ENCODE measurements around the gene RXRA.

The RXRA gene

DNA sequence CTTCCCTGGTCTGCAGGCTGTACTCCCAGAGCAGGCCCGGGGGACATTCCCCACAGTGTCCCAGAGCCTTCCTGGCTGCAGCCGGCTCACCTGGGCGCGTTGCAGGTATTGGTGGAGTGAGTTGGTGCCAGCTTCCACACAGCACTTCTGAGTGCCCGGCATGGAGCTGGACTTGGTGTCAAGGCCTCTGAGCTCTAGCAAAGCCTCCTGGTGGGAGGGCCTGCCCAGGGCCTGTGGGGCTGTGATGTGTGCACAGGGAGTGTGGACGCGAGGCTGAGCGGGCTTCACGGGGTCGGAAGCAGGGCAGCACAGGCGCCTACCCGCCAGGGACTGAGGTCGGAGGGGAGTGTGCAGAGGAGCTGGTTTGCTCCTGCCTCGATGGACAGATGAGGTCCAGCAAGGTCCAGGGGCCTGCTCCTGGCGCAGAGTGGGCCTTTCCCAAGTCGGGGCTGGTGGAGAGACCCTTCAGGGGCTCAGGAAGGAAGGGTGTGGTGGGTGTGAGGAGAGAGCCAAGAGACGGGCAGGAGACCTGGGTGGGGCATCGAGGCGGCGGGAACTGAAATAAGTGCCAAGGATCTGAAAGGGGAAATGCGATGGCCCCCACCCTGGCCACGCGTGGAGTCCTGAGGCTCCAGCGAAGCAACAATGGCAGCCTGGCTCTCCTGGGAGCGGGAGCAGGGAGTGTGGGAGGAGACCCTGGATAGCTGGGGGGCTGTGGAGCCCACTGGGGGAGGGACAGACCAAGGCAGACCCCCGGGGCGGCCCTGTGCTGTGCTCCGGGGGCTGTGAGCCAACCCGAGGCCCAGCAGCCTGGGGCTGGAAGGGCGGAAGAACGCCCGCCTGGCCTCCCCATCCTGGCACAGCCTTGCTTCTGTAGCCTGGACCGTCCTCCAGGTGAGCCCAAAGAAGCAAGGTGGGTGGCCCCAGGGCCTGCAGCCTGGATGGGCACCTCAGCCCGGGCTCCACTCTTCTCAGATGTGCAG is 78.4 kb downstream of the RXRA start:
- H2AFZ ChIP-seq (ENCODE audit: low read depth, low read length): no peak overlapping the region
- no peak overlapping the region for H3K4ac ChIP-seq (ENCODE audit: low read depth in 1 of 2, low read length in 2 of 2)
- peak overlapping the region in 1 of 2 experiments; percentile 91 for H3K23ac ChIP-seq (ENCODE audit: low read length in 2 of 2)
- peak overlapping the region in 1 of 2 experiments; percentile 60 for H2BK12ac ChIP-seq (ENCODE audit: low read length in 2 of 2)
- H3K18ac ChIP-seq (ENCODE audit: low read depth in 1 of 2, low read length in 2 of 2): peak overlapping the region in 1 of 2 experiments; percentile 42
- no peak overlapping the region for H3K27ac ChIP-seq (ENCODE audit: low read length, poor library complexity, severe bottlenecking)
- H2BK5ac ChIP-seq (ENCODE audit: low read depth, low read length, poor library complexity, severe bottlenecking): no peak overlapping the region
- peak overlapping the region; percentile 63 for H3K9ac ChIP-seq (ENCODE audit: low read length)
- H4K8ac ChIP-seq (ENCODE audit: low read length): peak overlapping the region; percentile 14
- H3K14ac ChIP-seq (ENCODE audit: low read length in 2 of 2): no peak overlapping the region
- H3K4me3 ChIP-seq (ENCODE audit: insufficient read depth in 1 of 2, low read depth in 1 of 2, low read length in 2 of 2): no peak overlapping the region
- peaks cover 72% of the 10 kb centered on the region for H3K79me1 ChIP-seq (replicated peaks; ENCODE audit: low read length, poor library complexity, severe bottlenecking)
- WGBS: 96% methylated on average over 34 of the region's 34 CpGs
- H4K91ac ChIP-seq (ENCODE audit: low read length): peak overlapping the region; percentile 61
- no peak overlapping the region for H3K4me2 ChIP-seq (ENCODE audit: low read length, poor library complexity, severe bottlenecking)
- no peaks in the 10 kb centered on the region for H3K27me3 ChIP-seq (ENCODE audit: control insufficient read depth in 1 of 2, insufficient read depth in 1 of 2, low read length in 2 of 2)
- peak overlapping the region; percentile 45 for H2BK15ac ChIP-seq (ENCODE audit: low read depth, poor library complexity, severe bottlenecking)
- no peak overlapping the region for H2BK120ac ChIP-seq (ENCODE audit: low read depth, low read length)
- peaks cover 17 to 81% of the 10 kb centered on the region in 2 experiments for H3K36me3 ChIP-seq (ENCODE audit: control insufficient read depth in 1 of 2, insufficient read depth in 2 of 2, low read depth in 1 of 2, low read length in 2 of 2)
- no peaks in the 10 kb centered on the region for H3K9me3 ChIP-seq (ENCODE audit: control insufficient read depth, low read length)
- H3K4me1 ChIP-seq (ENCODE audit: control insufficient read depth, insufficient read depth, low read depth, low read length): peaks cover 55% of the 10 kb centered on the region
- no peak for DNase-seq
- H2AK5ac ChIP-seq (ENCODE audit: low read length, severe bottlenecking): no peak overlapping the region

DNA sequence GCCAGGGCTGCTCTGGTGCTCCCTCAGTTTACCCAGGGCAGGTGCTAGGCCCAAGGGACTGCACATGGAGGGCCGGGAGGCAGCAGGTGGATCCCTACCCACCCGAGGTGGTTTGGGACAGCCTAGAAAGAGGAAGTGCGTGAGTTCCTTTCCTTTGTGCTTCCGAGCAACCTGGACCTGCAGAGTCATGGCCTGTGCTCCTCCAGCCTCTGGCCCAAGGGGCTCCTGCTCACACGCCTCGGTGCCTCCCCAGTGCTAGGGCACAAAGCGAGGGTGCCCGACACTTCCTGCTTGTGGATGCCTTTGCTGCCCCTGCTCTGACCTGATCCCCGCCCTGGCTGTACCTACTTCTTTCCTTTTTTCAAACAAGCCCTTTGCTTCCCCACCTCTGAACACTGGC is 79.3 kb downstream of the RXRA start:
- WGBS: 95% methylated on average over 9 of the region's 9 CpGs
- Histone ChIP-seq H3K9me3 (ENCODE audit: control insufficient read depth, low read length) (no peaks in the 10 kb centered on the region), H3K4ac (ENCODE audit: low read depth in 1 of 2, low read length in 2 of 2) (peak overlapping the region; percentile 42 to 50), H3K18ac (ENCODE audit: low read depth in 1 of 2, low read length in 2 of 2) (peak overlapping the region; percentile 46 to 54), H3K27me3 (ENCODE audit: control insufficient read depth in 1 of 2, insufficient read depth in 1 of 2, low read length in 2 of 2) (no peaks in the 10 kb centered on the region), H3K27ac (ENCODE audit: low read length, poor library complexity, severe bottlenecking) (no peak overlapping the region), H2BK15ac (ENCODE audit: low read depth, poor library complexity, severe bottlenecking) (no peak overlapping the region), H2AFZ (ENCODE audit: low read depth, low read length) (no peak overlapping the region), H2BK120ac (ENCODE audit: low read depth, low read length) (no peak overlapping the region), H3K36me3 (ENCODE audit: control insufficient read depth in 1 of 2, insufficient read depth in 2 of 2, low read depth in 1 of 2, low read length in 2 of 2) (peaks cover 23 to 81% of the 10 kb centered on the region in 2 experiments), H3K14ac (ENCODE audit: low read length in 2 of 2) (no peak overlapping the region), H2BK5ac (ENCODE audit: low read depth, low read length, poor library complexity, severe bottlenecking) (no peak overlapping the region), H4K8ac (ENCODE audit: low read length) (peak overlapping the region; percentile 2), H3K79me1 (replicated peaks; ENCODE audit: low read length, poor library complexity, severe bottlenecking) (peaks cover 70% of the 10 kb centered on the region), H2AK5ac (ENCODE audit: low read length, severe bottlenecking) (peak overlapping the region; percentile 7), H3K4me1 (ENCODE audit: control insufficient read depth, insufficient read depth, low read depth, low read length) (peaks cover 53% of the 10 kb centered on the region), H3K9ac (ENCODE audit: low read length) (peak overlapping the region; percentile 81), H3K4me3 (ENCODE audit: insufficient read depth in 1 of 2, low read depth in 1 of 2, low read length in 2 of 2) (no peak overlapping the region), H2BK12ac (ENCODE audit: low read length in 2 of 2) (peak overlapping the region in 1 of 2 experiments; percentile 60), H4K91ac (ENCODE audit: low read length) (peak overlapping the region; percentile 54), H3K4me2 (ENCODE audit: low read length, poor library complexity, severe bottlenecking) (no peak overlapping the region), H3K23ac (ENCODE audit: low read length in 2 of 2) (no peak overlapping the region)
- DNase-seq: no peak

GRCh38 chr9:134406366-134407120 is 80.3 kb downstream of the RXRA start:
- Histone ChIP-seq H3K4me3 (ENCODE audit: insufficient read depth in 1 of 2, low read depth in 1 of 2, low read length in 2 of 2) (peak overlapping the region in 1 of 2 experiments; percentile 60), H3K9me3 (ENCODE audit: control insufficient read depth, low read length) (no peaks in the 10 kb centered on the region), H2BK15ac (ENCODE audit: low read depth, poor library complexity, severe bottlenecking) (peak overlapping the region; percentile 6), H4K8ac (ENCODE audit: low read length) (peak overlapping the region; percentile 54), H2BK12ac (ENCODE audit: low read length in 2 of 2) (peak overlapping the region; percentile 65 to 87), H3K18ac (ENCODE audit: low read depth in 1 of 2, low read length in 2 of 2) (peak overlapping the region; percentile 59 to 88), H3K27me3 (ENCODE audit: control insufficient read depth in 1 of 2, insufficient read depth in 1 of 2, low read length in 2 of 2) (no peaks in the 10 kb centered on the region), H2AK5ac (ENCODE audit: low read length, severe bottlenecking) (peak overlapping the region; percentile 18), H3K4me2 (ENCODE audit: low read length, poor library complexity, severe bottlenecking) (peak overlapping the region; percentile 40), H3K4ac (ENCODE audit: low read depth in 1 of 2, low read length in 2 of 2) (peak overlapping the region in 1 of 2 experiments; percentile 85), H3K36me3 (ENCODE audit: control insufficient read depth in 1 of 2, insufficient read depth in 2 of 2, low read depth in 1 of 2, low read length in 2 of 2) (peaks cover 23 to 81% of the 10 kb centered on the region in 2 experiments), H3K9ac (ENCODE audit: low read length) (peak overlapping the region; percentile 81), H3K14ac (ENCODE audit: low read length in 2 of 2) (peak overlapping the region in 1 of 2 experiments; percentile 78), H2BK5ac (ENCODE audit: low read depth, low read length, poor library complexity, severe bottlenecking) (no peak overlapping the region), H2AFZ (ENCODE audit: low read depth, low read length) (no peak overlapping the region), H3K79me1 (replicated peaks; ENCODE audit: low read length, poor library complexity, severe bottlenecking) (peaks cover 63% of the 10 kb centered on the region), H4K91ac (ENCODE audit: low read length) (peak overlapping the region; percentile 77), H3K23ac (ENCODE audit: low read length in 2 of 2) (peak overlapping the region in 1 of 2 experiments; percentile 78), H3K27ac (ENCODE audit: low read length, poor library complexity, severe bottlenecking) (no peak overlapping the region), H3K4me1 (ENCODE audit: control insufficient read depth, insufficient read depth, low read depth, low read length) (peaks cover 56% of the 10 kb centered on the region), H2BK120ac (ENCODE audit: low read depth, low read length) (no peak overlapping the region)
- WGBS: 78% methylated on average over 23 of the region's 23 CpGs
- DNase-seq: peak; percentile 49

Measured in mesenchymal stem cell (in vitro differentiated cells and primary cell).